ENCODE measurements around the gene IL22.

DNA sequence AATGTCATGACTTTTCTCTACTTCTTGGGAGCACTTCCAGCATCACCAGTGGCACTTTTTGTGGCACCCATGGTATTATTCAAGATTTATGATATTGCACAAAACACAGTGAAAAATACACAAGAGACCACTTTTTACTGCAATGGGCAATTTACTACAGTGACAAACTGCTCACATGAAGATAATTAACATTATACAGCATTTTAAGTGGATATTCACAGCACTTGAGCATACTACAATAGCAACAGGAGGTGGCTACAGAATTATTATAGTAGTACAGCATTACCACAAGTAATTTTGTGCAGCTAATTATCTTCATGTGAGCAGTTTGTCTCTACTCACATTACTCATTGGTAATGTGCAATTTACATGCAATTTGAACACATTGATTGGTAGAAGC, 46.1 kb downstream of the IL22 start:
- TF ChIP-seq, protein P1, sequence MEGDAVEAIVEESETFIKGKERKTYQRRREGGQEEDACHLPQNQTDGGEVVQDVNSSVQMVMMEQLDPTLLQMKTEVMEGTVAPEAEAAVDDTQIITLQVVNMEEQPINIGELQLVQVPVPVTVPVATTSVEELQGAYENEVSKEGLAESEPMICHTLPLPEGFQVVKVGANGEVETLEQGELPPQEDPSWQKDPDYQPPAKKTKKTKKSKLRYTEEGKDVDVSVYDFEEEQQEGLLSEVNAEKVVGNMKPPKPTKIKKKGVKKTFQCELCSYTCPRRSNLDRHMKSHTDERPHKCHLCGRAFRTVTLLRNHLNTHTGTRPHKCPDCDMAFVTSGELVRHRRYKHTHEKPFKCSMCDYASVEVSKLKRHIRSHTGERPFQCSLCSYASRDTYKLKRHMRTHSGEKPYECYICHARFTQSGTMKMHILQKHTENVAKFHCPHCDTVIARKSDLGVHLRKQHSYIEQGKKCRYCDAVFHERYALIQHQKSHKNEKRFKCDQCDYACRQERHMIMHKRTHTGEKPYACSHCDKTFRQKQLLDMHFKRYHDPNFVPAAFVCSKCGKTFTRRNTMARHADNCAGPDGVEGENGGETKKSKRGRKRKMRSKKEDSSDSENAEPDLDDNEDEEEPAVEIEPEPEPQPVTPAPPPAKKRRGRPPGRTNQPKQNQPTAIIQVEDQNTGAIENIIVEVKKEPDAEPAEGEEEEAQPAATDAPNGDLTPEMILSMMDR (IDR thresholded peaks at IDR 0.05) = no peak
- no peak for TF ChIP-seq POLR2A (IDR thresholded peaks at IDR 0.05)

Data from stomach (tissue), 4 donors.